Esophagus squamous epithelium (tissue), 4 donors: ENCODE results near the gene IL10.

Experiments
- POLR2A ChIP-seq, 4 donors: fragments of 450-650 bp; IDR thresholded peaks; one replicate each; pipeline ENCODE4 v1.6.1; 2017; ENCODE audit warnings: antibody characterized with exemption in 4 of 4, mild to moderate bottlenecking in 4 of 4, moderate library complexity in 3 of 4
- TF ChIP-seq, protein P1 (sequence below), 6 experiments: fragments of 450-650 bp in 4 of 6; fragments of 200-600 bp in 2 of 6; sonication (generic) in 2 of 6; IDR thresholded peaks; one replicate each; pipeline ENCODE4 v1.5.1; 2016 to 2019; ENCODE audit warnings: antibody characterized with exemption in 6 of 6, mild to moderate bottlenecking in 4 of 6, moderate library complexity in 4 of 6

DNA sequence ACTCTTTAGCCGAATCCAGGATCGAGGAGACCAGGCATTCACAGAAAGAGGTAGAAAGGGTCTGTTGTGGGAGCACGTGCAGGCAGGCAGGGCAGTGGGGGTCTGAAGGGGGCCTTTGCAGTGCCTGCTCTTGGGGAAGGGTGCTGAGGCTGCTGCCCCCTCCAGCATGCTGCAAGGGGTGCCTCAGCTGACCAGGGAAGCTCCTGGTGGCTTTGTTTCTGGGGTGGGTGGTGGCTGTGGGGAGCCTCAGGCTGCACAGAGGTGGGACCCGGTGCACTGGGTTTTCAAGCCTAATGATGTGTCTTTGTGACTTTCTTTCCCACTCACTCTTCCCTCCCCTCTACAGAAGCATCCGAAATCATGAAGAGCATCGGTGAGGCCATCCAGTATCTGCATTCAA, 43.2 kb downstream of the IL10 start:
- TF ChIP-seq, protein P1, sequence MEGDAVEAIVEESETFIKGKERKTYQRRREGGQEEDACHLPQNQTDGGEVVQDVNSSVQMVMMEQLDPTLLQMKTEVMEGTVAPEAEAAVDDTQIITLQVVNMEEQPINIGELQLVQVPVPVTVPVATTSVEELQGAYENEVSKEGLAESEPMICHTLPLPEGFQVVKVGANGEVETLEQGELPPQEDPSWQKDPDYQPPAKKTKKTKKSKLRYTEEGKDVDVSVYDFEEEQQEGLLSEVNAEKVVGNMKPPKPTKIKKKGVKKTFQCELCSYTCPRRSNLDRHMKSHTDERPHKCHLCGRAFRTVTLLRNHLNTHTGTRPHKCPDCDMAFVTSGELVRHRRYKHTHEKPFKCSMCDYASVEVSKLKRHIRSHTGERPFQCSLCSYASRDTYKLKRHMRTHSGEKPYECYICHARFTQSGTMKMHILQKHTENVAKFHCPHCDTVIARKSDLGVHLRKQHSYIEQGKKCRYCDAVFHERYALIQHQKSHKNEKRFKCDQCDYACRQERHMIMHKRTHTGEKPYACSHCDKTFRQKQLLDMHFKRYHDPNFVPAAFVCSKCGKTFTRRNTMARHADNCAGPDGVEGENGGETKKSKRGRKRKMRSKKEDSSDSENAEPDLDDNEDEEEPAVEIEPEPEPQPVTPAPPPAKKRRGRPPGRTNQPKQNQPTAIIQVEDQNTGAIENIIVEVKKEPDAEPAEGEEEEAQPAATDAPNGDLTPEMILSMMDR (IDR thresholded peaks at IDR 0.05): no peak
- TF ChIP-seq POLR2A (IDR thresholded peaks at IDR 0.05): no peak
